K562 (cell line): ENCODE measurements around the gene SAMM50. TPM values are rescaled to one million over a fixed set of nuclear protein-coding genes. Genes with fewer than 3 reads are reported as not detected.

Source experiments
- ARHGAP35 ChIP-seq: fragments of 450-650 bp; IDR thresholded peaks from 2 replicates; pipeline ENCODE4 v1.6.1; 2018; ENCODE audit not compliant: partially characterized antibody
- MGA ChIP-seq: fragments of 450-650 bp; IDR thresholded peaks from 2 replicates; pipeline ENCODE4 v1.6.1; 2016; ENCODE audit warnings: mild to moderate bottlenecking, moderate library complexity
- MYC ChIP-seq, 2 experiments: fragments of 250-450 bp in 1 of 2; sonication (Bioruptor Pico) in 1 of 2; IDR thresholded peaks; 2 replicates each; pipeline versions ENCODE4 v1.5.1 to v1.6.1; 2012 to 2021; ENCODE audit warnings: low read depth in 2 of 2, borderline replicate concordance in 1 of 2, improper control_type of control experiment in 1 of 2, low read length in 1 of 2, mild to moderate bottlenecking in 1 of 2, moderate library complexity in 1 of 2
- PBX2 ChIP-seq, 2 experiments: IDR thresholded peaks in 1 of 2; conservative IDR thresholded peaks in 1 of 2; 2 replicates each; pipeline ENCODE4 v1.6.1; 2016; ENCODE audit warnings: low read depth in 2 of 2, mild to moderate bottlenecking in 1 of 2, missing compliant biosample characterization in 1 of 2, missing genetic modification characterization in 1 of 2, moderate library complexity in 1 of 2
- PHTF2 ChIP-seq: fragments of 250-450 bp; sonication (Bioruptor Pico); IDR thresholded peaks from 2 replicates; pipeline ENCODE4 v1.5.0; 2021; ENCODE audit warnings: mild to moderate bottlenecking
- SNRNP70 ChIP-seq: fragments of 200-400 bp; formaldehyde crosslinking; optimal IDR thresholded peaks from 2 replicates; pipeline ENCODE3; 2017; ENCODE audit warnings: low read depth, low read length
- SOX6 ChIP-seq: fragments of 450-650 bp; IDR thresholded peaks from 2 replicates; pipeline ENCODE4 v1.6.1; 2014; ENCODE audit warnings: mild to moderate bottlenecking
- TEAD2 ChIP-seq: fragments of 450-650 bp; IDR thresholded peaks from 2 replicates; pipeline ENCODE4 v1.6.1; 2016; ENCODE audit warnings: missing genetic modification characterization, control low read depth, missing compliant biosample characterization
- THAP7 ChIP-seq: fragments of 250-450 bp; sonication (Bioruptor Pico); IDR thresholded peaks from 2 replicates; pipeline ENCODE4 v1.5.0; 2021
- THRB ChIP-seq: fragments of 450-650 bp; formaldehyde crosslinking; conservative IDR thresholded peaks from 2 replicates; pipeline ENCODE4 v1.4.0; 2022; ENCODE audit warnings: mild to moderate bottlenecking, missing genetic modification characterization
- ZNF436 ChIP-seq: fragments of 250-450, 450-650 bp; sonication (Bioruptor Pico); formaldehyde crosslinking; IDR thresholded peaks from 2 replicates; pipeline ENCODE4 v1.7.0; 2020; ENCODE audit warnings: mild to moderate bottlenecking
- polyA plus RNA-seq, 8 experiments: library from polyadenylated mRNA; depleted of rRNA in 4 of 8; stranded (reverse) in 5 of 8; unstranded in 3 of 8; fragments of >200 nt; fragmentation: Nextera tagmentation in 2 of 8; fragmentation: Illumina TruSeq in 1 of 8; extraction: Ambion mirVana in 2 of 8; extraction: Trizol in 1 of 8; gene quantifications; 2 replicates each; pipeline versions ENCODE4 v1.2.1 to v1.2.3, GENCODE V29; 2011 to 2014; ENCODE audit warnings: inconsistent platforms in 1 of 8, missing spikeins in 1 of 8
- total RNA-seq, 7 experiments: library from RNA; depleted of rRNA in 6 of 7; stranded (reverse); fragments of >200 nt in 6 of 7; fragmentation: Illumina TruSeq in 2 of 7; extraction: Trizol in 2 of 7; gene quantifications; 2 replicates each; pipeline versions ENCODE4 v1.2.1 to v1.2.3, GENCODE V29; 2011 to 2021; ENCODE audit warnings: low replicate concordance in 1 of 7

The SAMM50 gene
- total and polyA plus RNA-seq, 9 of the 15 experiments (the other 6 are each of a cell fraction or from before 2014, with no cell fraction given): 14.6 to 49.3 (median 38.1) TPM

GRCh38 chr22:43985532-43985931 is 30.3 kb downstream of the SAMM50 start (continued):
- TF ChIP-seq ZNF436 (CRISPR knock-in tag) (no peak), THRB (CRISPR knock-in tag) (no peak), MYC (IDR thresholded peaks at IDR 0.05; ENCODE audit: low read depth, low read length) (peak; percentile 79), MYC (CRISPR knock-in tag; IDR thresholded peaks at IDR 0.05; ENCODE audit: borderline replicate concordance, low read depth) (no peak), PBX2 (CRISPR knock-in tag; IDR thresholded peaks at IDR 0.05; ENCODE audit: low read depth) (no peak), PBX2 (tag; conservative IDR thresholded peaks at IDR 0.05; ENCODE audit: low read depth) (peak; percentile 34; the same call in 1 of the 2 replicates), SNRNP70 (no peak), MGA (0 out of 2 replicates have a peak, but pooled peaks have one; percentile 16), PHTF2 (CRISPR knock-in tag) (no peak), SOX6 (peak; percentile 82), ARHGAP35 (no peak), TEAD2 (no peak), THAP7 (no peak)
